Neural progenitor cell (in vitro differentiated cells): ENCODE measurements around the gene SYNRG.

ENCODE experiments used
- CTCF ChIP-seq: fragments of 200-600 bp; sonication (generic); IDR thresholded peaks from 2 replicates; pipeline ENCODE4 v1.5.1; 2017; ENCODE audit warnings: antibody characterized with exemption, mild to moderate bottlenecking
- EZH2 ChIP-seq: fragments of 200-600 bp; sonication (generic); IDR thresholded peaks from 2 replicates; pipeline ENCODE4 v1.6.1; 2017; ENCODE audit warnings: antibody characterized with exemption, mild to moderate bottlenecking, moderate library complexity

- TF ChIP-seq EZH2 (no peak), CTCF (no peak)
Observed at GRCh38 chr17:37480427-37480826, 128.8 kb downstream of the SYNRG start.
